ACC112 (cell line): Measurements from ENCODE around the gene KRT79.
"Not testable (repeated sequence)": the region's sequence is repeated elsewhere in the genome, so short reads cannot be mapped to it uniquely, and the experiment has no call there.

Experiments used
- H2AFZ ChIP-seq: fragments of 200-600 bp; sonication (generic); one replicate; pipeline ENCODE4 v1.6.0; 2017; ENCODE audit warnings: antibody characterized with exemption, low read length; ENCODE audit not compliant: unreplicated experiment
- H3K27ac ChIP-seq: fragments of 200-600 bp; sonication (generic); 2 replicates; pipeline ENCODE4 v1.5.1; 2014; ENCODE audit warnings: low read depth, mild to moderate bottlenecking, antibody characterized with exemption, low read length, moderate library complexity
- H3K27me3 ChIP-seq: fragments of 200-600 bp; sonication (generic); 2 replicates; pipeline ENCODE4 v1.6.1; 2014; ENCODE audit warnings: mild to moderate bottlenecking, antibody characterized with exemption, low read length, moderate library complexity, mixed read lengths; ENCODE audit not compliant: insufficient read depth
- H3K36me3 ChIP-seq: fragments of 200-600 bp; sonication (generic); 2 replicates; pipeline ENCODE4 v1.6.1; 2016; ENCODE audit warnings: mild to moderate bottlenecking, antibody characterized with exemption, low read length, moderate library complexity, mixed read lengths; ENCODE audit not compliant: insufficient read depth
- H3K4me1 ChIP-seq: fragments of 200-600 bp; sonication (generic); one replicate; pipeline ENCODE4 v1.6.1; 2016; ENCODE audit warnings: low read length, mixed read lengths; ENCODE audit not compliant: insufficient read depth, unreplicated experiment, control insufficient read depth
- H3K4me3 ChIP-seq: fragments of 200-600 bp; sonication (generic); 2 replicates; pipeline ENCODE4 v1.5.1; 2014; ENCODE audit warnings: mild to moderate bottlenecking, low read depth, low read length
- H3K79me2 ChIP-seq: fragments of 200-600 bp; sonication (generic); one replicate; pipeline ENCODE4 v1.6.0; 2016; ENCODE audit warnings: low read length; ENCODE audit not compliant: control insufficient read depth, unreplicated experiment, insufficient read depth

The KRT79 gene

GRCh38 chr12:52833922-52834726 is at the start of gene KRT79:
TSS of gene KRT79 (minus strand) at chr12:52834311. CDS start at chr12:52834260, 51 bp downstream.
- Histone ChIP-seq H3K4me1 (peaks cover 28% of the 10 kb centered on the region), H3K4me3 (no peak within 1 kb of the TSS), H3K79me2 (no peaks in the 10 kb centered on the region), H3K27ac (no peak within 1 kb of the TSS), H2AFZ (no peak within 1 kb of the TSS), H3K36me3 (no peaks in the 10 kb centered on the region), H3K27me3 (no peaks in the 10 kb centered on the region)

GRCh38 chr12:52880499-52880898 is 46.4 kb upstream of the KRT79 start:
- H2AFZ ChIP-seq, H3K4me1 ChIP-seq, H3K4me3 ChIP-seq, H3K27ac ChIP-seq, H3K79me2 ChIP-seq, H3K27me3 ChIP-seq, H3K36me3 ChIP-seq: not testable (repeated sequence)

GRCh38 chr12:52879394-52880351 is 45.6 kb upstream of the KRT79 start:
- Histone ChIP-seq H3K27ac (peak overlapping the region; percentile 53; the same call in 1 of the 2 replicates), H3K27me3 (no peaks in the 10 kb centered on the region), H3K4me1 (peaks cover 14% of the 10 kb centered on the region), H3K4me3 (peak overlapping the region; percentile 38; the same call in 1 of the 2 replicates), H2AFZ (peak overlapping the region; percentile 47), H3K79me2 (no peaks in the 10 kb centered on the region), H3K36me3 (no peaks in the 10 kb centered on the region)

- no peaks in the 10 kb centered on the region for H3K79me2 ChIP-seq
- no peaks in the 10 kb centered on the region for H3K36me3 ChIP-seq
- H3K27me3 ChIP-seq, result no peaks in the 10 kb centered on the region
- H3K4me3 ChIP-seq, result peak overlapping the region; percentile 38; the same call in 1 of the 2 replicates
- H2AFZ ChIP-seq, result peak overlapping the region; percentile 47
- H3K27ac ChIP-seq, result peak overlapping the region; percentile 53; the same call in 1 of the 2 replicates
- peaks cover 20% of the 10 kb centered on the region for H3K4me1 ChIP-seq
Measured at GRCh38 chr12:52878507-52879393, 44.6 kb upstream of the KRT79 start.

GRCh38 chr12:52877242-52877641 is 43.1 kb upstream of the KRT79 start:
- H2AFZ ChIP-seq, result no peak overlapping the region

GRCh38 chr12:52876372-52876771 is 42.3 kb upstream of the KRT79 start:
- Histone ChIP-seq H2AFZ (no peak overlapping the region), H3K4me1 (peaks cover 43% of the 10 kb centered on the region), H3K27ac (no peak overlapping the region)

More at GRCh38 chr12:52877242-52877641, 43.1 kb upstream of the KRT79 start:
- Histone ChIP-seq H3K27me3 (no peaks in the 10 kb centered on the region), H3K79me2 (no peaks in the 10 kb centered on the region), H3K4me3 (no peak overlapping the region), H3K4me1 (peaks cover 35% of the 10 kb centered on the region), H3K36me3 (no peaks in the 10 kb centered on the region), H3K27ac (no peak overlapping the region)

GRCh38 chr12:52874573-52875435 is 40.7 kb upstream of the KRT79 start:
- peak overlapping the region; percentile 93 for H3K27ac ChIP-seq
- no peaks in the 10 kb centered on the region for H3K36me3 ChIP-seq
- H2AFZ ChIP-seq, result no peak overlapping the region
- no peaks in the 10 kb centered on the region for H3K27me3 ChIP-seq
- H3K79me2 ChIP-seq, result no peaks in the 10 kb centered on the region
- peaks cover 57% of the 10 kb centered on the region for H3K4me1 ChIP-seq
- peak overlapping the region; percentile 50 for H3K4me3 ChIP-seq

More at GRCh38 chr12:52876372-52876771, 42.3 kb upstream of the KRT79 start:
- no peaks in the 10 kb centered on the region for H3K36me3 ChIP-seq
- no peaks in the 10 kb centered on the region for H3K27me3 ChIP-seq
- H3K4me3 ChIP-seq, result no peak overlapping the region
- H3K79me2 ChIP-seq, result no peaks in the 10 kb centered on the region

- H3K27me3 ChIP-seq, result no peaks in the 10 kb centered on the region
- H3K4me1 ChIP-seq, result peaks cover 53% of the 10 kb centered on the region
- H3K4me3 ChIP-seq, result peak overlapping the region; percentile 56
- peak overlapping the region; percentile 93 for H3K27ac ChIP-seq
- no peaks in the 10 kb centered on the region for H3K36me3 ChIP-seq
- H2AFZ ChIP-seq, result no peak overlapping the region
- H3K79me2 ChIP-seq, result no peaks in the 10 kb centered on the region
Measured at GRCh38 chr12:52873832-52874572, 39.9 kb upstream of the KRT79 start.

GRCh38 chr12:52873513-52873831 is 39.4 kb upstream of the KRT79 start:
- H3K4me1 ChIP-seq, result peaks cover 49% of the 10 kb centered on the region
- no peaks in the 10 kb centered on the region for H3K36me3 ChIP-seq
- H3K27ac ChIP-seq, result peak overlapping the region; percentile 93
- no peaks in the 10 kb centered on the region for H3K27me3 ChIP-seq
- H3K4me3 ChIP-seq, result peak overlapping the region; percentile 56
- no peak overlapping the region for H2AFZ ChIP-seq
- no peaks in the 10 kb centered on the region for H3K79me2 ChIP-seq
